ENCODE results near the gene RNF167. TPM values are rescaled to one million over a fixed set of nuclear protein-coding genes. Genes with fewer than 3 reads are reported as not detected.

The RNF167 gene
- total and polyA plus RNA-seq, 2 of the 13 experiments (the other 11 are each of a cell fraction or from before 2014, with no cell fraction given): 44.1 to 45.4 TPM

DNA sequence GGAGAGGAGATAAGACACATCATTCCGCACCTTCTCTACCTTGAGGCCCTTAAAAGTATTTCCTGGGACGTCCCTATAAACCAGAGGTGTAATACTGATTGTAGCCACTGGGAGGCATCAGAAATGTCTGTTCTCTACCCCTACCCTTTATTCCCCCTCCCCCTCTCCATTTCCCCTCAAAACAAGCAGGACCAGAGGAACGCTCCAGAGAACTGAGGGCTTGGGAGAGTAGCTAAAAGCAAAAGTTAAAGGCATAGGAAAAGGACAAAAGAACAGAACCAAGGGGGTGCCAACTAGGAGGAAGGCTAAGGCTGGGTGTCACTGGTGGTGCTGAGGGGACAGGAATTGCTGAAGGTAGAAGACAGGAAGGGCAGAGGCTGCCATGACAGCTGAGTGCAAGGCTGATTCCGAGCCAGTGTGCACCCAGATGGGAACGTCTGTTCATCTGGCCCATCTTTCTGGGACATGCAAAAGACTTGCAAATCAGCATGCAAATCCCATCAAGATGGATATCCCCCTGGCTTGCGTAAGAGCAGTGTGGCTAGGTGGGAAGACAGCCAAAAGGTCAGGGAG is 40.7 kb downstream of the RNF167 start (continued):
- TF ChIP-seq, protein P1, sequence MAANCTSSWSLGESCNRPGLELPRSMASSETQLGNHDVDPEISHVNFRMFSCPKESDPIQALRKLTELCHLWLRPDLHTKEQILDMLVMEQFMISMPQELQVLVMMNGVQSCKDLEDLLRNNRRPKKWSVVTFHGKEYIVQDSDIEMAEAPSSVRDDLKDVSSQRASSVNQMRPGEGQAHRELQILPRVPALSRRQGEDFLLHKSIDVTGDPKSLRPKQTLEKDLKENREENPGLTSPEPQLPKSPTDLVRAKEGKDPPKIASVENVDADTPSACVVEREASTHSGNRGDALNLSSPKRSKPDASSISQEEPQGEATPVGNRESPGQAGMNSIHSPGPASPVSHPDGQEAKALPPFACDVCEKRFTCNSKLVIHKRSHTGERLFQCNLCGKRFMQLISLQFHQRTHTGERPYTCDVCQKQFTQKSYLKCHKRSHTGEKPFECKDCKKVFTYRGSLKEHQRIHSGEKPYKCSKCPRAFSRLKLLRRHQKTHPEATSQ (CRISPR knock-in tag; IDR thresholded peaks at IDR 0.05; ENCODE audit: borderline replicate concordance): no peak
- no peak for TF ChIP-seq ZNF333 (CRISPR knock-in tag; IDR thresholded peaks at IDR 0.05; ENCODE audit: borderline replicate concordance)
- TF ChIP-seq NR3C1 (CRISPR knock-in tag; IDR thresholded peaks at IDR 0.05): no peak
- TF ChIP-seq, protein P2, sequence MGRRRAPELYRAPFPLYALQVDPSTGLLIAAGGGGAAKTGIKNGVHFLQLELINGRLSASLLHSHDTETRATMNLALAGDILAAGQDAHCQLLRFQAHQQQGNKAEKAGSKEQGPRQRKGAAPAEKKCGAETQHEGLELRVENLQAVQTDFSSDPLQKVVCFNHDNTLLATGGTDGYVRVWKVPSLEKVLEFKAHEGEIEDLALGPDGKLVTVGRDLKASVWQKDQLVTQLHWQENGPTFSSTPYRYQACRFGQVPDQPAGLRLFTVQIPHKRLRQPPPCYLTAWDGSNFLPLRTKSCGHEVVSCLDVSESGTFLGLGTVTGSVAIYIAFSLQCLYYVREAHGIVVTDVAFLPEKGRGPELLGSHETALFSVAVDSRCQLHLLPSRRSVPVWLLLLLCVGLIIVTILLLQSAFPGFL (CRISPR knock-in tag; IDR thresholded peaks at IDR 0.05): no peak
- peak; percentile 81 for TF ChIP-seq ZNF281 (CRISPR knock-in tag; IDR thresholded peaks at IDR 0.05; ENCODE audit: borderline replicate concordance)
- peak; percentile 76 for TF ChIP-seq SMC3 (IDR thresholded peaks at IDR 0.05; ENCODE audit: low read length)
- no peak for TF ChIP-seq NPAS2 (CRISPR knock-in tag; IDR thresholded peaks at IDR 0.05; ENCODE audit: borderline replicate concordance)
- 0 out of 2 replicates have a peak, but pooled peaks have one; percentile 72 for TF ChIP-seq ZNF572 (CRISPR knock-in tag; IDR thresholded peaks at IDR 0.05)
- no peak for TF ChIP-seq ZNF792 (CRISPR knock-in tag; IDR thresholded peaks at IDR 0.05)
- TF ChIP-seq, protein P3, sequence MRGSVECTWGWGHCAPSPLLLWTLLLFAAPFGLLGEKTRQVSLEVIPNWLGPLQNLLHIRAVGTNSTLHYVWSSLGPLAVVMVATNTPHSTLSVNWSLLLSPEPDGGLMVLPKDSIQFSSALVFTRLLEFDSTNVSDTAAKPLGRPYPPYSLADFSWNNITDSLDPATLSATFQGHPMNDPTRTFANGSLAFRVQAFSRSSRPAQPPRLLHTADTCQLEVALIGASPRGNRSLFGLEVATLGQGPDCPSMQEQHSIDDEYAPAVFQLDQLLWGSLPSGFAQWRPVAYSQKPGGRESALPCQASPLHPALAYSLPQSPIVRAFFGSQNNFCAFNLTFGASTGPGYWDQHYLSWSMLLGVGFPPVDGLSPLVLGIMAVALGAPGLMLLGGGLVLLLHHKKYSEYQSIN (CRISPR knock-in tag; IDR thresholded peaks at IDR 0.05; ENCODE audit: borderline replicate concordance): no peak
- TF ChIP-seq NR2F2 (IDR thresholded peaks at IDR 0.05; ENCODE audit: borderline replicate concordance, low read depth): no peak
- no peak for TF ChIP-seq JUND (CRISPR knock-in tag; IDR thresholded peaks at IDR 0.05)
- TF ChIP-seq SP2 (CRISPR knock-in tag; IDR thresholded peaks at IDR 0.05): no peak
- TF ChIP-seq ZNF382 (CRISPR knock-in tag; IDR thresholded peaks at IDR 0.05; ENCODE audit: borderline replicate concordance): no peak
- TF ChIP-seq, protein P4, sequence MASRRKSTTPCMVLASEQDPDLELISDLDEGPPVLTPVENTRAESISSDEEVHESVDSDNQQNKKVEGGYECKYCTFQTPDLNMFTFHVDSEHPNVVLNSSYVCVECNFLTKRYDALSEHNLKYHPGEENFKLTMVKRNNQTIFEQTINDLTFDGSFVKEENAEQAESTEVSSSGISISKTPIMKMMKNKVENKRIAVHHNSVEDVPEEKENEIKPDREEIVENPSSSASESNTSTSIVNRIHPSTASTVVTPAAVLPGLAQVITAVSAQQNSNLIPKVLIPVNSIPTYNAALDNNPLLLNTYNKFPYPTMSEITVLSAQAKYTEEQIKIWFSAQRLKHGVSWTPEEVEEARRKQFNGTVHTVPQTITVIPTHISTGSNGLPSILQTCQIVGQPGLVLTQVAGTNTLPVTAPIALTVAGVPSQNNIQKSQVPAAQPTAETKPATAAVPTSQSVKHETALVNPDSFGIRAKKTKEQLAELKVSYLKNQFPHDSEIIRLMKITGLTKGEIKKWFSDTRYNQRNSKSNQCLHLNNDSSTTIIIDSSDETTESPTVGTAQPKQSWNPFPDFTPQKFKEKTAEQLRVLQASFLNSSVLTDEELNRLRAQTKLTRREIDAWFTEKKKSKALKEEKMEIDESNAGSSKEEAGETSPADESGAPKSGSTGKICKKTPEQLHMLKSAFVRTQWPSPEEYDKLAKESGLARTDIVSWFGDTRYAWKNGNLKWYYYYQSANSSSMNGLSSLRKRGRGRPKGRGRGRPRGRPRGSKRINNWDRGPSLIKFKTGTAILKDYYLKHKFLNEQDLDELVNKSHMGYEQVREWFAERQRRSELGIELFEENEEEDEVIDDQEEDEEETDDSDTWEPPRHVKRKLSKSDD (CRISPR knock-in tag; IDR thresholded peaks at IDR 0.05; ENCODE audit: low read depth): no peak
- TF ChIP-seq HDAC1 (CRISPR knock-in tag; IDR thresholded peaks at IDR 0.05): no peak
- TF ChIP-seq GTF2F1 (IDR thresholded peaks at IDR 0.05; ENCODE audit: low read length): no peak
- TF ChIP-seq ZNF430 (CRISPR knock-in tag; IDR thresholded peaks at IDR 0.05): no peak
- 0 out of 2 replicates have a peak, but pooled peaks have one; percentile 26 for TF ChIP-seq ZNF331 (CRISPR knock-in tag; IDR thresholded peaks at IDR 0.05)
- TF ChIP-seq ZNF292 (CRISPR knock-in tag; IDR thresholded peaks at IDR 0.05; ENCODE audit: borderline replicate concordance, low read depth): no peak
- TF ChIP-seq ZNF264 (CRISPR knock-in tag; IDR thresholded peaks at IDR 0.05): no peak
- TF ChIP-seq ZSCAN9 (CRISPR knock-in tag; IDR thresholded peaks at IDR 0.05; ENCODE audit: borderline replicate concordance): no peak
- TF ChIP-seq RBFOX2 (IDR thresholded peaks at IDR 0.05; ENCODE audit: low read depth, low read length): no peak

Data from HepG2 (cell line).